Spleen (tissue), 7 donors: Measurements from ENCODE around the gene ERBB4.

Experiments
- CTCF ChIP-seq, 11 experiments: fragments of 200-600 bp in 7 of 11; fragments of 450-650 bp in 4 of 11; sonication (generic) in 4 of 11; IDR thresholded peaks in 8 of 11; conservative IDR thresholded peaks in 3 of 11; 1 replicate in 7 of 11; 2 replicates in 4 of 11; pipeline versions ENCODE4 v1.4.0 to v1.8.0; 2016 to 2021; ENCODE audit warnings: antibody characterized with exemption in 11 of 11, inconsistent platforms in 4 of 11, mild to moderate bottlenecking in 1 of 11
- POLR2A ChIP-seq, 3 donors: fragments of 450-650 bp; IDR thresholded peaks; one replicate each; pipeline ENCODE4 v1.5.1; 2017; ENCODE audit warnings: antibody characterized with exemption in 3 of 3, mild to moderate bottlenecking in 1 of 3
- POLR2AphosphoS5 ChIP-seq, 3 donors: sonication (generic); formaldehyde crosslinking; IDR thresholded peaks; one replicate each; pipeline ENCODE4 v1.5.1; 2017; ENCODE audit warnings: antibody characterized with exemption in 3 of 3
- donor health status: DM: no; HTN: no; CAD: no; lungs with moderate emphysema.
- donor health status: DM: no; HTN: no; CAD: no.
- donor health status: DM: no; HTN: no; CAD: no.

GRCh38 chr2:212228743-212229171 is 309.8 kb downstream of the ERBB4 start:
- TF ChIP-seq CTCF (IDR thresholded peaks at IDR 0.05 in 8 of 11, conservative IDR thresholded peaks at IDR 0.05 in 3 of 11) (no peak), POLR2AphosphoS5 (IDR thresholded peaks at IDR 0.05) (no peak), POLR2A (IDR thresholded peaks at IDR 0.05) (no peak)
